HEK293 (cell line): ENCODE data around the gene STIM2.

Experiments
- CTCF ChIA-PET: fragments of 350-600 bp; formaldehyde crosslinking; extraction: SDS; loops from one replicate; lab custom pipeline; 2021; ENCODE audit warnings: antibody characterized with exemption; lab: Yijun Ruan, JAX
- POLR2A ChIA-PET: fragments of 300-600 bp; formaldehyde crosslinking; extraction: SDS; loops from one replicate; lab custom pipeline; 2020; ENCODE audit warnings: antibody characterized with exemption, inconsistent platforms; lab: Yijun Ruan, JAX
- H3K27ac ChIP-seq: fragments of 200-500 bp; sonication (Bioruptor generic); 2 replicates; pipeline ENCODE4 v1.5.1; 2014; ENCODE audit warnings: low read depth, low read length, control low read depth, inconsistent platforms; ENCODE audit errors: extremely low read depth
- H3K36me3 ChIP-seq, 2 experiments: fragments of 200-500 bp in 1 of 2; sonication (Bioruptor generic) in 1 of 2; 1 replicate in 1 of 2; 2 replicates in 1 of 2; pipeline ENCODE4 v1.5.1; 2014 to 2017; ENCODE audit warnings: inconsistent platforms in 2 of 2, low read length in 2 of 2; ENCODE audit not compliant: control insufficient read depth in 2 of 2, insufficient read depth in 1 of 2
- H3K4me1 ChIP-seq: fragments of 200-500 bp; sonication (Bioruptor generic); 2 replicates; pipeline ENCODE4 v1.5.1; 2014; ENCODE audit warnings: mild to moderate bottlenecking, low read length, inconsistent platforms; ENCODE audit not compliant: control insufficient read depth, insufficient read depth
- H3K4me3 ChIP-seq: 2 replicates; pipeline ENCODE4 v1.5.1; 2011; ENCODE audit warnings: low read depth, mild to moderate bottlenecking, control low read depth, low read length, moderate library complexity
- H3K9me3 ChIP-seq: fragments of 200-500 bp; sonication (Bioruptor generic); 2 replicates; pipeline ENCODE4 v1.5.1; 2014; ENCODE audit warnings: low read depth, low read length, inconsistent platforms; ENCODE audit not compliant: control insufficient read depth, insufficient read depth
- FEZF1 ChIP-seq: fragments of 450-650 bp; formaldehyde crosslinking; IDR thresholded peaks from 2 replicates; pipeline ENCODE4 v1.5.1; 2016; ENCODE audit warnings: missing biosample characterization, missing genetic modification characterization
- GFI1B ChIP-seq: fragments of 450-650 bp; formaldehyde crosslinking; IDR thresholded peaks from 2 replicates; pipeline ENCODE4 v1.5.1; 2016; ENCODE audit warnings: missing biosample characterization, missing genetic modification characterization
- KLF8 ChIP-seq: fragments of 450-650 bp; formaldehyde crosslinking; IDR thresholded peaks from 2 replicates; pipeline ENCODE4 v1.5.1; 2016; ENCODE audit warnings: missing biosample characterization, missing genetic modification characterization
- RBAK ChIP-seq: fragments of 450-650 bp; formaldehyde crosslinking; IDR thresholded peaks from 2 replicates; pipeline ENCODE4 v1.5.1; 2016; ENCODE audit warnings: missing biosample characterization, missing genetic modification characterization
- REPIN1 ChIP-seq: fragments of 450-650 bp; formaldehyde crosslinking; IDR thresholded peaks from 2 replicates; pipeline ENCODE4 v1.5.1; 2017; ENCODE audit warnings: missing biosample characterization, missing genetic modification characterization, low read depth
- ZBTB21 ChIP-seq: fragments of 450-650 bp; formaldehyde crosslinking; IDR thresholded peaks from 2 replicates; pipeline ENCODE4 v1.5.1; 2017; ENCODE audit warnings: missing biosample characterization, missing genetic modification characterization
- ZBTB48 ChIP-seq: fragments of 450-650 bp; formaldehyde crosslinking; IDR thresholded peaks from 2 replicates; pipeline ENCODE4 v1.5.1; 2016; ENCODE audit warnings: missing biosample characterization, missing genetic modification characterization
- ZEB2 ChIP-seq: fragments of 450-650 bp; formaldehyde crosslinking; IDR thresholded peaks from 2 replicates; pipeline ENCODE4 v1.5.1; 2016; ENCODE audit warnings: missing biosample characterization, missing genetic modification characterization
- ZFP3 ChIP-seq: fragments of 450-650 bp; formaldehyde crosslinking; IDR thresholded peaks from 2 replicates; pipeline ENCODE4 v1.5.1; 2016; ENCODE audit warnings: low read depth, missing biosample characterization, missing genetic modification characterization
- ZFP41 ChIP-seq: fragments of 450-650 bp; formaldehyde crosslinking; IDR thresholded peaks from 2 replicates; pipeline ENCODE4 v1.5.1; 2016; ENCODE audit warnings: missing biosample characterization, missing genetic modification characterization, borderline replicate concordance
- ZNF121 ChIP-seq: fragments of 450-650 bp; formaldehyde crosslinking; IDR thresholded peaks from 2 replicates; pipeline ENCODE4 v1.5.1; 2016; ENCODE audit warnings: missing biosample characterization, missing genetic modification characterization
- ZNF221 ChIP-seq: fragments of 450-650 bp; formaldehyde crosslinking; IDR thresholded peaks from 2 replicates; pipeline ENCODE4 v1.5.1; 2017; ENCODE audit warnings: missing biosample characterization, missing genetic modification characterization, borderline replicate concordance
- ZNF24 ChIP-seq: fragments of 450-650 bp; formaldehyde crosslinking; IDR thresholded peaks from 2 replicates; pipeline ENCODE4 v1.5.1; 2016; ENCODE audit warnings: missing biosample characterization, missing genetic modification characterization
- ZNF266 ChIP-seq: fragments of 450-650 bp; formaldehyde crosslinking; IDR thresholded peaks from 2 replicates; pipeline ENCODE4 v1.5.1; 2016; ENCODE audit warnings: missing biosample characterization, missing genetic modification characterization, low read depth
- ZNF366 ChIP-seq: fragments of 450-650 bp; formaldehyde crosslinking; conservative IDR thresholded peaks from 2 replicates; pipeline ENCODE4 v1.5.1; 2016; ENCODE audit warnings: missing biosample characterization, missing genetic modification characterization
- ZNF548 ChIP-seq: fragments of 450-650 bp; formaldehyde crosslinking; IDR thresholded peaks from 2 replicates; pipeline ENCODE4 v1.5.1; 2016; ENCODE audit warnings: missing biosample characterization, missing genetic modification characterization
- ZNF561 ChIP-seq: fragments of 450-650 bp; IDR thresholded peaks from 2 replicates; pipeline ENCODE4 v1.5.1; 2018; ENCODE audit warnings: missing biosample characterization, missing genetic modification characterization, borderline replicate concordance
- ZNF660 ChIP-seq: fragments of 450-650 bp; IDR thresholded peaks from 2 replicates; pipeline ENCODE4 v1.5.1; 2018; ENCODE audit warnings: missing biosample characterization, mild to moderate bottlenecking, missing genetic modification characterization
- ZNF777 ChIP-seq: fragments of 450-650 bp; formaldehyde crosslinking; IDR thresholded peaks from 2 replicates; pipeline ENCODE4 v1.5.1; 2017; ENCODE audit warnings: missing biosample characterization, missing genetic modification characterization, borderline replicate concordance
- ZNF785 ChIP-seq: fragments of 450-650 bp; formaldehyde crosslinking; IDR thresholded peaks from 2 replicates; pipeline ENCODE4 v1.5.1; 2016; ENCODE audit warnings: missing biosample characterization, missing genetic modification characterization
- TF ChIP-seq, protein P1 (sequence below): fragments of 450-650 bp; formaldehyde crosslinking; IDR thresholded peaks from 2 replicates; pipeline ENCODE4 v1.5.1; 2016; ENCODE audit warnings: missing biosample characterization, missing genetic modification characterization
- TF ChIP-seq, protein P2 (sequence below): fragments of 450-650 bp; formaldehyde crosslinking; IDR thresholded peaks from 2 replicates; pipeline ENCODE4 v1.5.1; 2016; ENCODE audit warnings: missing biosample characterization, missing genetic modification characterization, low read depth
- TF ChIP-seq, protein P3 (sequence below): fragments of 450-650 bp; formaldehyde crosslinking; IDR thresholded peaks from 2 replicates; pipeline ENCODE4; 2016; ENCODE audit warnings: missing biosample characterization, missing genetic modification characterization
- TF ChIP-seq, protein P4 (sequence below): fragments of 450-650 bp; formaldehyde crosslinking; IDR thresholded peaks from 2 replicates; pipeline ENCODE4 v1.5.1; 2016; ENCODE audit warnings: missing biosample characterization, missing genetic modification characterization

Gene STIM2

DNA sequence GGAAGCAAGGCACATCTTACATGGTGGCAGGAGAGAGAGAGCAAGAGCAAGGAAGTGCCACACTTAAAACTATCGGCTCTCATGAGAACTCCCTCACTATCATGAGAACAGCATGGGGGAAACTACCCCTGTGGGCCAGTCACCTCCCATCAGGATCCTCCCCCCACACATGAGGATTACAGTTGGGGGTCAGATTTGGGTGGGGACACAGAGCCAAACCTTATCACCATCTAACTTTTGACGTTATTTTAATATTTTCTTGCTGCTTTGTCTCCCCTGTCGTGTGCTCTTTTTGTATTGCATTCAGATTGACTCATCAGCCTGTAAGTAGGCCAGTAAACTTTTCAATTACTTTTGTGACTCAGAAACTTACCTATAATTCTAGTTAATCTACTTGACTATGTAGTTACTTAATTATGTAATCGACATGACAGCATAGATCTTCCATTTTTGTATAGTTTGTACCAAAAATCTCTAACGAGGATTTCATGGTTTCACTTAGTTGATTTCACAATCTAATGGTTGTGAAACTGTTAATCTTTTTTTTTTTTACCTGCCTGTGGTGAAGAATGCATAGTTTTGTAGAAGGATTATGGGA lies 18.3 kb downstream of the STIM2 start:
- no peak overlapping the region for H3K4me3 ChIP-seq
- no peaks in the 10 kb centered on the region for H3K36me3 ChIP-seq
- no peaks in the 10 kb centered on the region for H3K4me1 ChIP-seq
- ChIA-PET POLR2A (no interaction called here), CTCF (no interaction called here)
- no peaks in the 10 kb centered on the region for H3K9me3 ChIP-seq
- TF ChIP-seq ZNF121 (tag by site-specific recombination) = no peak
- TF ChIP-seq FEZF1 (tag by site-specific recombination) = no peak
- TF ChIP-seq GFI1B (tag by site-specific recombination) = no peak
- no peak for TF ChIP-seq ZBTB48
- TF ChIP-seq ZBTB21 = no peak
- no peak for TF ChIP-seq ZNF660
- TF ChIP-seq KLF8 = no peak
- TF ChIP-seq ZNF221 (tag by site-specific recombination) = no peak
- TF ChIP-seq ZFP41 (tag by site-specific recombination) = no peak
- TF ChIP-seq, protein P1, sequence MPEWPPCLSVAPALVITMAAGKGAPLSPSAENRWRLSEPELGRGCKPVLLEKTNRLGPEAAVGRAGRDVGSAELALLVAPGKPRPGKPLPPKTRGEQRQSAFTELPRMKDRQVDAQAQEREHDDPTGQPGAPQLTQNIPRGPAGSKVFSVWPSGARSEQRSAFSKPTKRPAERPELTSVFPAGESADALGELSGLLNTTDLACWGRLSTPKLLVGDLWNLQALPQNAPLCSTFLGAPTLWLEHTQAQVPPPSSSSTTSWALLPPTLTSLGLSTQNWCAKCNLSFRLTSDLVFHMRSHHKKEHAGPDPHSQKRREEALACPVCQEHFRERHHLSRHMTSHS = no peak
- TF ChIP-seq ZNF785 (tag by site-specific recombination) = no peak
- TF ChIP-seq, protein P2, sequence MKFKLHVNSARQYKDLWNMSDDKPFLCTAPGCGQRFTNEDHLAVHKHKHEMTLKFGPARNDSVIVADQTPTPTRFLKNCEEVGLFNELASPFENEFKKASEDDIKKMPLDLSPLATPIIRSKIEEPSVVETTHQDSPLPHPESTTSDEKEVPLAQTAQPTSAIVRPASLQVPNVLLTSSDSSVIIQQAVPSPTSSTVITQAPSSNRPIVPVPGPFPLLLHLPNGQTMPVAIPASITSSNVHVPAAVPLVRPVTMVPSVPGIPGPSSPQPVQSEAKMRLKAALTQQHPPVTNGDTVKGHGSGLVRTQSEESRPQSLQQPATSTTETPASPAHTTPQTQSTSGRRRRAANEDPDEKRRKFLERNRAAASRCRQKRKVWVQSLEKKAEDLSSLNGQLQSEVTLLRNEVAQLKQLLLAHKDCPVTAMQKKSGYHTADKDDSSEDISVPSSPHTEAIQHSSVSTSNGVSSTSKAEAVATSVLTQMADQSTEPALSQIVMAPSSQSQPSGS = no peak
- TF ChIP-seq ZNF548 (tag by site-specific recombination) = no peak
- H3K27ac ChIP-seq = no peak overlapping the region

DNA sequence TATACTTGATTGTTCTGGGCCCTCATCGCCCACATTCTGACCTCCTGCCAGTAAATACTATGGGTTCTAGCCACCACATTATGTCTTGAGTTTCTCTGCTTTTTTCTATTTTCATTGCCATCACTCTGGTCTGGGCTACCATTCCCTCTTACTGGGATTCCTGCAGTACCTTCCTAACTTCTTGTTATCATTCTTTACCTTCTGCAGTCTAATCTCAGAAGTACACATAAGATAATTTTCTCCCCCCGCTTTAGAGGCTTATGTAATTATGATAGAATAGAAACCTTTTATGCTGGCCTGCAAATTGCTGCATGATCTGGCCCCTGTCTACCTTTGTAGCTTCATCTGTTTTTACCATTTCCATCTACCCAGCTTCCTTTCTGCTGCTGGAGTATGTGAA lies 19.2 kb downstream of the STIM2 start:
- no peaks in the 10 kb centered on the region for H3K4me1 ChIP-seq
- POLR2A ChIA-PET = no interaction called here
- no peaks in the 10 kb centered on the region for H3K9me3 ChIP-seq
- H3K4me3 ChIP-seq = no peak overlapping the region
- H3K36me3 ChIP-seq = no peaks in the 10 kb centered on the region
- CTCF ChIA-PET = no interaction called here
- H3K27ac ChIP-seq = no peak overlapping the region
- TF ChIP-seq ZEB2 (tag by site-specific recombination) (no peak), ZNF660 (no peak), ZNF366 (no peak), ZNF266 (tag by site-specific recombination) (no peak), RBAK (tag by site-specific recombination) (no peak), ZNF121 (tag by site-specific recombination) (no peak), ZNF561 (tag by site-specific recombination) (no peak), ZFP3 (tag by site-specific recombination) (no peak), REPIN1 (no peak), ZNF24 (tag by site-specific recombination) (no peak), ZNF777 (tag by site-specific recombination) (no peak)
- TF ChIP-seq, protein P3, sequence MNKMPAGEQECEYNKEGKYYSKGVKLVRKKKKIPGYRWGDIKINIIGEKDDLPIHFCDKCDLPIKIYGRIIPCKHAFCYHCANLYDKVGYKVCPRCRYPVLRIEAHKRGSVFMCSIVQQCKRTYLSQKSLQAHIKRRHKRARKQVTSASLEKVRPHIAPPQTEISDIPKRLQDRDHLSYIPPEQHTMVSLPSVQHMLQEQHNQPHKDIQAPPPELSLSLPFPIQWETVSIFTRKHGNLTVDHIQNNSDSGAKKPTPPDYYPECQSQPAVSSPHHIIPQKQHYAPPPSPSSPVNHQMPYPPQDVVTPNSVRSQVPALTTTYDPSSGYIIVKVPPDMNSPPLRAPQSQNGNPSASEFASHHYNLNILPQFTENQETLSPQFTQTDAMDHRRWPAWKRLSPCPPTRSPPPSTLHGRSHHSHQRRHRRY (tag by site-specific recombination) = no peak
- TF ChIP-seq, protein P4, sequence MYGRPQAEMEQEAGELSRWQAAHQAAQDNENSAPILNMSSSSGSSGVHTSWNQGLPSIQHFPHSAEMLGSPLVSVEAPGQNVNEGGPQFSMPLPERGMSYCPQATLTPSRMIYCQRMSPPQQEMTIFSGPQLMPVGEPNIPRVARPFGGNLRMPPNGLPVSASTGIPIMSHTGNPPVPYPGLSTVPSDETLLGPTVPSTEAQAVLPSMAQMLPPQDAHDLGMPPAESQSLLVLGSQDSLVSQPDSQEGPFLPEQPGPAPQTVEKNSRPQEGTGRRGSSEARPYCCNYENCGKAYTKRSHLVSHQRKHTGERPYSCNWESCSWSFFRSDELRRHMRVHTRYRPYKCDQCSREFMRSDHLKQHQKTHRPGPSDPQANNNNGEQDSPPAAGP (tag by site-specific recombination) = no peak
